ENCODE results near the gene NSG1. TPM values are rescaled to one million over a fixed set of nuclear protein-coding genes. Genes with fewer than 3 reads are reported as not detected.
A peak's percentile ranks its signal among the peaks of the same experiment; 100 is the strongest.
"Not testable (repeated sequence)": the region's sequence is repeated elsewhere in the genome, so short reads cannot be mapped to it uniquely, and the experiment has no call there.

Gene NSG1
- polyA plus RNA-seq, 5 donors: 59.1 to 75.5 (median 63.2) TPM

DNA sequence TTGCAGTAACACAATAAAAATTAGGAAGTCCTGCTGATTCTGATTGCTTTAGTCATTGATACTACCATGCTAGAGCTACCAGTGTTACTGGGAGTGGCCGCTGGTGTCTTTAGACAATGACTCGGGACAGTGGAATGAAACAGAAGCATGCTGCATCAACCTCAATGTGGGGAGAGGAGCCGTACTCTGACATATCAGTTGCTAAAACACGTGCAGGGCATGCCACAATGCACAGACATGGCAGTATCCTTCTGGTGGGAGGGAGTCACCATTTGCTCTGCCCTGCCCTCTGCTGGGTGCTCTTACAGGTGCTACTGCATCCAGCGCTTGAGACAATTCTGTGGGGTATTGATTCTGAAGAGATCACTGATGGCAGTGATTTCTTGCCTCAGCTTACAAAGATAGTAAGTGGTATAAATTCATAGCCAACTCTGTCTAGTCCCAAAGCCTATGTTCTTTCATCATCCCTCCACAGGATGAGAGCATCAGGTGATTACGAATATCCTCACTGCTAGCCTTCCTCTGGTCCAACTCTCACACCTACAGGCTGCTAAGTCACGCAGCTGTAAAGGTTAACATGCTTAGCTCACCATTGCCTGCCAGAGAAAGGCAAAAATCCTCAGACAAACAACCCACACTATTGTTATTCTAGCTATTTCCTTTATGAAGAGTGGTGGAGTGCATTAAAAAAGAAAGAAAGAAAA is 43.7 kb downstream of the NSG1 start:
- DNase-seq: no peak

DNA sequence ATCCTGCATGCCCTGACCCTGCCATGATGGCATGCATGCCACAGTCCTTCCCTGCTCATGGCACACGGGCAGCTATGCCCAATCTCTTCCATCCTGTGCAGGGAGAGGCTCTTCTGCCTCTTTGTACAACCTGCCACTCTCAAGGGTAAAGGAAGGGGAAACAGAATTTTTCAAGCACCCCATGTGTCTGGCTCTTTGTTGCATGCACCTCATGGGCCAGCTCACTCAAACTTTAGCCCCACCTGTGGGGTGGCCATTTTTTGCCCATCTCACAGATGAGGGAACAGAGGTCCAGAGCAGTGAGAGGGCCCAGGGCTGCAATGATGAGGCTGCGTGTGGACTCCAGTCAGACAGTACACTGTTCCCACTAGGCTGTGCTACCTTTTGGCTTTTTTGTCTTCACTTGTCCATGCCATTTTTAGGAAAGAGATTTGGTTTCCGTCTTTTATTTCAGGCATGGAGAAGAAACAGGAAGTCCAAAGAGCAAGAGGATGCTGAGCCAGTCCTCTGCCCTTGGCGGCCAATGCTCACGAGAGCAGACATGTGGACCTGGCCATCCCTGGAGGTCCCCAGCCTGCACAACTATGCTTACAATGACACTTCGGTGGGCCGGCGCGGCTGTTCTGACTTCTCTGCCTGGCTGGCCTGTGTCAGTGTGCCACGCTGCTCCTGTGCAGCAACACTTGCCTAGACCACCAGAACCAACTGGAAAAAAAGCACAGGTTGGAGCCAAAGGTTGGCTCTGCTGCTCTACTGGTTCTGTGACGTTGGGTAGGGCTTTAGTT is 45.6 kb downstream of the NSG1 start:
- no peak for DNase-seq

DNA sequence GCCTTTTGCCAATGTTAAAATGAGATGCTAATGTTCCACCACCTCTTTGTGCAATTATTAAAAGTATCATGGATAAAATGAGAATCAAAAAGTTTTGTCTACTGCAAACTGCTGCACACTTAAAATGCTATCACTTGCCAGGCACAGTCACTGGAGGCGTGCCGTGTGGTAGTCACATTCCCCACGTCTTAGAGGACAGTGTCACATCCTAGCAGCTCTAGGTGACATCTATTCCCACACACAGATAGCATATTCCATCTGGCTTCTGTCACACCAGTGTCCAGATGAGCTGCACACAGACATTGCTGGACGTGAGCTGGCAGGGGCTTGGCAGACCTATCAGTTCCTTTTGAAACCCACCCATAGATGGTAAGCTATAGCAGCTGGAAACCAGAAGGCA is 47.0 kb downstream of the NSG1 start:
- DNase-seq: no peak

DNA sequence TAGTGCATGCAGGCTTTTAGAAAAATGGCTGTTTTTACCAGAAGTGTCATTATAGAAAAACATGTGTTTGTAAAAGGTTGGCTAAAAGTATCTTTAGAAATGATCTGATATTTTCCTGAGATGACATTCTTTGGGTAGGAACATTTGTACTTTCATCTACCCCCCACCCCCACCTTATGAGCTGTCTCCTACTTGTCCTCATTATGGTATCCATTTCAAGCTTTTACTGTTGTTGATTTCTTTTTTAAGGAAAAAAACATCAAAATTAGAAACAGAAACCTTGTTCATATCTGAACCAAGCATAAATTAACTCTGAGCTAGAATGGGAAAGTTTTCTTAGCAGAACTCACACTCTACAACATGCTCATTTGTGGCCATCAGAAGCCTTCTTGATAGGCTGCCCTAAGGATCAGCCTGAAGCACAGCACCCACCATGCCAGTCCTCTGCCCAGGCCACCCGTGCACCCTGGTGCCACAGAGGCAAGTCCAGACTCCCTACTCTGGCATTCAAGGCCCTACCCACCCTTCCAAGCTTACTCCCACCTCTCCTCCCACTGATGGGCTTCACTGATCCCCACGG is 49.4 kb downstream of the NSG1 start:
- no peak for DNase-seq

DNA sequence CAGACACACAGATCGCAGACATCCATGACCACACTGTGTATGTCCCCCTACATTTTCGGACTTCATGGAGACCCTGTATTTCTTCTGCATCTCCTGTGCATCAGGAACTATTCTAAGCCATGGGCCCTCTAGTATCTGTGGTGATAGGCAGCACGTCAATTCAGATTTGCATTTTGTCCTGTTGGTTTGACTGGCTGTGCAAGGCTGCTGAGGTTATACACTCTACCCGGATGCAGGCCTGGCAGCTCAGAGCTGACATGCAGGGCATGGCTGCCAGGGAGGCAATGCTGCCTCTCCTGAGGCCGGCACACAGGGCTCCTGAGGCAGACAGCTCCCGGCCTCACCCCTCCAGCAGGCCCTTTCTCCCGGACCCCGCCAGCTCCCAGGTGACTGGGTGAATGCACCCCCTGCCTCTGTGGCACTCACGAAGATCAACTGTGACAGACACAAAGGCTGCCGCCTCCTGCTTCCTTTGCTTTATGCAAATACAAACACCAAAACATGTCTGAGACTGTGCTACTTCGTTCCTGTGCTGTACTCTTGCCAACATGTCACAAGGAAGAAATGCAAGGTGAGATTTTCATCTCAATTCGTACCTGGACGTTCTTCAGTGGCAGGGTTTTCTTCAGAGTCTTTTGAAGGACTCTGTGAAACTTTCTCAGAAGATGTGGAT is 51.0 kb downstream of the NSG1 start:
- DNase-seq: no peak

DNA sequence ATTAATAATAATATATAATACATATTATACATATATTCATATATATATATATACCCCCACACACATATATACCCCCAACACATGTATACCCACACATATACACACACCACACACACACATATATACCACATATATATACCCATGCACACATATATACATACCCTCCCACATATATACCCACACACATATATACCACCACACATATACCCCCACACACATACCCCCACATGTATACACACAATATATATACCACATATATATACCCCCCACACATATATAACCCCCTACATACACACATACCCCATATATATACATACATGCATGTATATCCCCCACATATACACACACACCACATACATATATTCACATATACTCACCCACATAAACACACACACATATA is 52.0 kb downstream of the NSG1 start:
- DNase-seq: no peak

DNA sequence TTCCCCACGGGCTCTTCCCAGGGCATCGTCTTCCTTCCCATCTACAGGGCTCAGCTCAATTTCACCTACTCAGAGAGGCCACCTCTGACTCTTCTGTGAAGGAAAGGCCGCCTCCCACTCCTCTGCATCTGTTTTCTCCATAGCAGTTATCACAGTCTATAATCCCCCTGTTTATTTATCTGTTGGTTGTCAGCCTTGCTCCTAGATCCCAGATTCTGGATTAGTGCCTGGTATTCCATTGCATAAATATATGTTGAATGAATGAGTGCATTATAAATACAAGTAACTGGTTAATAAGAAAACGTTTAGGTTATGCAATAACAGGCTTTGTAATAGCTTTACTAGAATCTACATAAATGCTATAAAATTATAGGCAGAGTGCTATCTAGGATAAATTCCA is 52.9 kb downstream of the NSG1 start:
- DNase-seq: peak; percentile 72 to 81

DNA sequence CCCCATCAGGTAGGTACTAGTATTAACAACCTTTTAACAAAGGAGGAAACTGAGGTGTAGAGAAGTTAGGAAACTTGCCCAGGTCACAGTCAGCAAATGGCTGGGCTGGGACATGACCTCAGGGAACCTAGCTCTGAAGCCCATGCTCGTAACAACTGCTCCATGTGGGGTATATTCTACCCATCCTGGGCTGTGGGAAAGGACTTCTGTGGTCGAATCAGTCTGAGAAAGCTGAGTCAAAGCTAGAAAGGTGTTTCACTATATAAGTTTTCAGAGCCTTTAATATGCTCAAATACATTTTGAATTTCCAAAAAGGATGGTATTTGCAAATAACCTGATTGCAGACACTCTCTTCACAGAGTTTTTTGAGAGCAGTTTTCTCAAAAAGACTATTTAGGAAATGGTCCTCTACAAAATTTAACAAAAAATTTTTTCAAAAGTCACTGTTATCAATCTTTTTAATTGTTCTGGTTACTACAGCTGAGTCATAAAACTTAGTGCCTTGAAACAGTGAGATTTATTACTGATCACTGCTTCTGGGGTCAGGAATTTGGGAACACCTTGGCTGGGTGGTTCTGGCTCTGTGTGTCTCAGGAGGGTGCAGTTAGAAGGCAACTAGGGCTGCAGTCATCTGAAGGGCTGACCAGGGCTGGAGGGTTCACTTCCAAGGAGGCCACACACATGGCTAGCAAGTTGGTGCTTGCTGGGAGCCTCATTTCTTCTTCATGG is 53.6 kb downstream of the NSG1 start:
- no peak for DNase-seq

DNA sequence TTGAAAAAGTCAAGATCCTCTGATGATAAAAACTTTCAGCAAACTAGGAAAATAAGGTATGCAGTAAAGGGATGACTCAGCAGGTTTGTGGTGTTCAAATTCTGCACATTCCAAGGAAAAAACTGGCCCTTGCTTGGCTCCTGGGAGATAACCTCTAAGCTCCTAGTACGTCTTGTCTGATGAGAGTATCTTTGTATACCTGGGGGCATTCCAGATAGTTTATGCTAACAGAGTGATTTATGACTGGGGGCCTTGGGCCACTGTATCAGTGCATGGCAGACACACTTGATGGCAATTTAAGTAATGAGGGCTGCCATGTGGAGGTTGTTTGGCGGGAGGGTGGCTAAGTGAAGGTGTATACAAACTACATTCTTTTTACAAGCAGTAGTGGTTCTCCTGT is 56.9 kb downstream of the NSG1 start:
- DNase-seq: no peak

DNA sequence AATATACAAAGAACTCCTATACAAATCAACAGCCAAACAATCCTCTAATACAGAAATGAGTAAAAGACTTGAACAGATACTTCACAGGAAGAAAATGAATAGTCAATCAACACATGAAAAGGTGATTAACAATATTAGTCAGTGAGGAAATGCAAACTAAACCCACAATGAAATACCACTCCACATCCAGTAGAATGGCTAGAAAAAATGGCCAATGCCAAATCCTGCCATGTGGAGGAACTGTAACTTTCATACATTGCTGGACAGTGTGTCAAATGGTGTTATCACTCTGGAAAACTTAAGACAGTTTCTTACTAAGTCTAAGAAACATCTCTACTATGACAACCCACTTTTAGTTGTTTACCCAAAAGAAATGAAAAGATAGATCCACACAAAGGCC is 59.5 kb downstream of the NSG1 start:
- DNase-seq: no peak

DNA sequence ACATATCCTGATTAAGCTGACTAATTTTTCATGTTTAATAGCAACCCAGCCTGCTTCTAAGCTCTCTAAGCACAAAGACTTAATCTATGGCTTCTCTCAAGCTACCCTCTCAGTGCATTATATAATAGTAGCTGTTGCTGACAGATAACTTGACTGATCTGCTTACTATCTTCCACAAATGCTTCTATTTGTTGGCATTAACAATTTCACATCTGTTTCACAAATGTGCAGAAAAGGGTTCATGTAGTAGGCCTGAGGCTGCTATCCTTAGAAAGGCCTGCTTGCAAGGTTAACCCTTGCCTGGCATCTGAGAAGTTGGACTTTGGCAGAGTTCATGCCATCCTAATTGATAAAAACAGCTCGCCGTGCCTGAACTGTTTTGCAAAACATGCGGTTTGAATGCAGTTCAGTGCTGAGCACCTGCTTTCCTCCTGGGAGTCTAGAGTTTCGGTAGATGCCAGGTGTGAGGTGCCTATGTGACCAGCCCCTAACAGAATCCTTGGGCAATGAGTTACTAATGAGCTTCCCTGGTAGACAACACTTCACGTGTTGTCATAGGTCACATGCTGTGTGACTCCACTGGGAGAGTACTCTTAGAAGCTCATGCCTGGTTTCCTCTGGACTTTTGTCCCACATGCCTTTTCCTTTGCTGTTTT is 68.4 kb downstream of the NSG1 start:
- no peak for DNase-seq

DNA sequence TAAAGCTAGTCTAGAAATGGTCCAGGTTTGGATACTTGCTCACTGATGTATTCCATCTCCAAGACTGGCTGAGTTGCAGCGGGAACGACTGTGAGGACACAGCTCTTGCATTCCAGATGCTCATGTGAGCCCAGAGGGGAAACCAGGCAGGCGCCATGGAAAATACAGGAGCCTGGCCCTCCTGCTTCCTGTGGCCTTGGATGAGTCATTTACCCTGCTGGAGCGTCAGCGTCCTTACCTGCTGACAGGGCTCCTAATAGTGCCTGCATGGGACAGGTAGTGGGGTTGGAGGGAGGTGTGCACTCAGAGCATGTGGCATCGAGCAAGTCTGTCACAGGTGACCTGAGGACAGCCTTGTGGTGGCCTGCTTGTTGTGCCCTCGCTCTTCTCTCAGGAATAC is 69.4 kb downstream of the NSG1 start:
- no peak for DNase-seq

DNA sequence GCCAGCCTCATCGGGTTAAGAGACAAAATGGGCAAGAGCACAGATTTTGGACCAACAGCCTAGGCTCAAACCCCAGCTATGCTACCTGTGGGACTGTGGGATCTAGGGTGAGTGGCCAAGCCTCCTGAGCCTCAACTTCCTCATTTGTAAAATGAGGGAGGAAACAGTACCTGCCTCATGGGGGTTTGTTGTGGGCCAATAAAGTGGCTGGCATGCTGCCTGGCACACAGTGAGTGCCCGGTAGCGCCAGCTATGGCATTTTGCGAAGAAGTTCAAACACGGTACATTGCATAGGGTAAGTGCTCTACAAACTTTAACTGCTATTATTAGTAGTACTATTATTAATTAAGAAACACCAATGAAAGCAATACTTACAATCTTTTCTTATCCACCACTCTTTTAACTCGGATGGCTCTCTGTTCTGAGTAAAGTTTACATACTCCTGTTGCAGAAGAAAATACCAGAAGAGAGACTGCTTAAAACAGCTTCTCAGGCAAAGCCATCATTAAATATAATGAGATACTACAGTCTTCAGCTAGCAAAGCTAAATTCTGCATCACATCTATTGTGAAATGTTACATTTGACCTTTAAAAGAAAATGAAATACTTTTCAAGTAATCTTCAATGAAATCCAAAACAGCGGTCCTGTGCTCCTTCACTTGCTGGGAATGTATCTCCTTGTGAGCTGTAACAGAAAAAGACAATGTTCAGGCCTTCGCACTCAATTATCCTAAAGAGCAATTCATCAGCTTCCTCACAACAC is 70.1 kb downstream of the NSG1 start:
- DNase-seq: no peak

DNA sequence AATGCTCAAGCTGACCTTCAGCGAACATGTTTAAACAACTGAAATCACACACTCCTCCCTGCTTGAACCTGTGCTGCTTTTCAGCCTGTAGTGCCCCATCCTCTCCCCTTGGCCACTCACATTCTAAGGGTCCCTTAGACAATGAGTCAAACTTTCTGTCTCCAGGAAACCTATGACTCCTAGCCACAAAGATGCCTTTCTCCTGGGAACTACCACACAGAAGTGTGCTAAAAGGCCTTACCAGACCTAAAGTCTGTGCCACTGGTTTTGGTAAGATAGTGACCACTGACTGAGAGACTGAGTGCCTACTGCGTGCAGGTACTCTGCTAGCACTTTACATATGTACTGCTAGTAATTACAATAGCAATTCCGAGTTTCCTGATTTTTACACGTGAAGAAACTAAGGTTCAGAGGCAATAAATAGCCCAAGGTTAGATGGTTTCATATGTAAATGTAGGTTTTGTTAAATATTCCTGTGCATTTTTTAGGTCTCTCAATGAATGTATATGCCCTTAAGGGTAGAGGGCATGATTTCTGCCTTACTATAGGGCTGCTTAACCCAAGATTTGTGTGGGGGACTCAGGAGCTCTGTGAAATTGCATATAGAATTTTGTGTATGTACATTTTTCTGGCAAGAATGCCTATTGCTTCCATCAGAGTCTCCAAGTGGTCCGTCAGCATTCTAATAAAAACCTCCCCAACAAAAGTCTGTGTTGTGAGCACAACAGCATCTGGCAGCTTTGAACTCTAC is 71.1 kb downstream of the NSG1 start:
- DNase-seq: no peak

DNA sequence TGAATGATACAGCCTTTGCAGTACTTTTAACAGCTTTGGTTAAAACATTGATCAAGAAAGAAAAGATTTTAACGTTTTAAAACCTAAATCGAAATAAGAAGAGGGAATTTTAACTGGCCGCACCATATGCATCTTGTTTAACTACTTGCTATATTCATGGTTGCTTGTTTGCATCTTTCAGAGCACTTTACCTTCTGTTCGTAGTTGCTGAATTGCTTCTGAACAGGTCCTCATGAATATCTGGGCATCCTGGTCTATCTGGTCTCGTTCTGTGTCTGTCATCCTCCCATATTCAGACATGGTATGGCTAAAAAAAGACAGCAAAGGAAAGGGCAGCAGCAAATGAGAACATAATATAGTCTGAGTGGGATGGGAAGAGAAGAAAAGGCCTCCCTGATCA is 72.3 kb downstream of the NSG1 start:
- DNase-seq: no peak

DNA sequence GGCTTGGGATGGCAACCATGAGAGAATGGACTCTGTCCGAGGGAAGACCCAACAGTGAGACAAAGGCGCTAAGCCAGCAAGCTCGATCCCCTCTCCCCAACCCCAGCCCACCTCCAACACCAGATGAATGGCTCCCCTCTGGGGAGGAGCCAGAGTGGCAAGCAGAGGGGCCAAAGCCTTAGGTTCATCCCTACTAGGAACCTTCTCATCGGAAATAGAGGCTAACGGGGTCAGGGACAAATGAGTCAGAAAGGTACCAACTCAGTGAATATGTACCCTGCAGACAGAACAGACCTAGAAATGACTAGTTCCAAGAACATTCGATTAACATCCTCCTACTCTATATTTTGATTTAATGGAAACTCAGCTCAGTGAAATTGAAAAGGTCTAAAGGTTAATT is 73.9 kb downstream of the NSG1 start:
- DNase-seq: no peak

DNA sequence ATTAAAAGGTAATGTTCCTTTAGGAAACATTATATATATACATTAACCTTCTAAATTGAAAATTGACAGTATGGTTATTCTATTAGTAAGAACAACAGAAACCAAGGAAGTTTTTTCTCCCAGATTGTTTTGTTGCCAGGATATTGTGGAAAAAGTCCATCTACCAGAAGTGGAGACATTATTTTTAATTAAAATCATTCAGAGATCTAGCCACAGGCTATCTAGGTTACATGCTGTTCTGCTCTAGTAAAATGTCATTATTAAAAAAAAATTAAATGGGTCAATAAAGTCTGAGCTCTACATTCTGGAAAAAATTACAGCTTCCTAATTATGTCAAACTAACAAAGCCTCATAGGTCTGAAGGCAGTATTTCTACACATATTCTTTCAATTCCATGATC is 74.3 kb downstream of the NSG1 start:
- DNase-seq: no peak

DNA sequence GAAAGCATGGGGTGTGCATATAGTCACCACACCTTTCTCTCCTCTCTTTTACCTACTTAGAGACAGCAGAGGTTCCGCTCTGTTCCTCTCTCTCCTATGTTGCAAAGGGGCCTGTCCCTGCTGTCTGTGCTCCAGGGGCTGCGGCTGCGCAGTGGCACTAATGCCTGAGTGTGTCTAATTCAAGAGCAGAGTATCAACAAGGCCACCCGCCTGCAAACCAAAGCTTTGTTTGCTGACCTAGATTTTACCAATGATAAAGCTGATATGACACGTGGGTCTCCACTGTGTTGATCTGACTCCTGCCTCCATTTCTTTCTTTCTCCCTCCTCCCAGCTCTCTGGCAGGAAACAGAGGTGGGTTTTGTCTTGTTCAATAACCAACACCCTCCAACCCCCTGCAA is 74.9 kb downstream of the NSG1 start:
- no peak for DNase-seq

DNA sequence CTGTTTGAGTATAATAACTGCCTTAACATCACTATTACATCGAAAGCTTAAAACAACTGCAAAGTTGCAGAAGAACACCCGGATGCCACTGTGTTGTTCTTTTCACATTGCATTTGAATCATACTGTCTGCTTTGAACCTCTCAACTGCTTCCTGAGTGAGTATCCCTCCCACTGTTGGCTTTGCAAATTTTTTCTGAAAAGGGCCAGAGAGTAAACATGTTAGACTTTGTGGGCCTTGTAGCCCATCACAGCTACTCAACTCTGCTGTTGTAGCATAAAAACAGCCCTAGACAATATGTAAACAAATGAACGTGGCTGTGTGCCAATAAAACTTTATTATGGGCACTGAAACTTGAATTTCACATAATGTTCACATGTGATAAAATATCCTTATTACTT is 76.1 kb downstream of the NSG1 start:
- DNase-seq: peak; percentile 24 to 42

DNA sequence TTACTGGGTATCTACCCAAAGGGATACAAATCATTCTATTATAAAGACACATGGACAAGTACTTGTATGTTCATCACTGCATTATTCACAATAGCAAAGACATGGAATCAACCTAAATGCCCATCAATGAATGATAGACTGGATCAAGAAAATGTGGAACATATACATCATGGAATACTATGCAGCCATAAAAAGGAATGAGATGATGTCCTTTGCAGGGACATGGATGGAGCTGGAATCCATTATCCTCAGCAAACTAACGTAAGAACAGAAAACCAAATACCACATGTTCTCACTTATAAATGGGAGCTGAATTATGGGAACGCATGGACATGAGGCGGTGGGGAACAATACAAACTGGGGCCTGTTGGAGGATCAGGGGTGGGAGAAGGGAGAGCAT is 78.3 kb downstream of the NSG1 start:
- not testable (repeated sequence) for DNase-seq
